K562 (cell line): ENCODE data around the gene PPM1E. TPM values are rescaled to one million over a fixed set of nuclear protein-coding genes. Genes with fewer than 3 reads are reported as not detected.
A peak's percentile ranks its signal among the peaks of the same experiment; 100 is the strongest.

Experiments
- ATF1 ChIP-seq, 2 experiments: fragments of 450-650 bp in 1 of 2; IDR thresholded peaks; 2 replicates each; pipeline ENCODE4 v1.6.1; 2016; ENCODE audit warnings: missing compliant biosample characterization in 1 of 2, missing genetic modification characterization in 1 of 2
- CBFB ChIP-seq: sonication (generic); formaldehyde crosslinking; IDR thresholded peaks from 2 replicates; pipeline ENCODE4 v1.4.0; 2020; ENCODE audit warnings: mild to moderate bottlenecking, missing genetic modification reagents
- CBX2 ChIP-seq: fragments of 200-600 bp; sonication (generic); IDR thresholded peaks from one replicate; pipeline ENCODE4 v1.6.1; 2012; ENCODE audit warnings: mild to moderate bottlenecking, low read length, inconsistent platforms; ENCODE audit not compliant: insufficient read depth, poor library complexity, severe bottlenecking
- CSDE1 ChIP-seq, 2 experiments: fragments of 450-650 bp; IDR thresholded peaks; 2 replicates each; pipeline ENCODE4 v1.6.1; 2016; ENCODE audit warnings: mild to moderate bottlenecking in 1 of 2
- CTBP1 ChIP-seq: fragments of 450-650 bp; IDR thresholded peaks from 2 replicates; pipeline ENCODE4 v1.6.1; 2016; ENCODE audit warnings: borderline replicate concordance
- HMGN3 ChIP-seq: IDR thresholded peaks from 2 replicates; pipeline ENCODE4 v1.6.1; 2011; ENCODE audit warnings: borderline replicate concordance, low read depth, mild to moderate bottlenecking, mixed read lengths, low read length; ENCODE audit not compliant: insufficient read length; ENCODE audit errors: extremely low read depth
- MCM5 ChIP-seq: fragments of 450-650 bp; IDR thresholded peaks from 2 replicates; pipeline ENCODE4 v1.6.1; 2016; ENCODE audit warnings: low read depth
- MXI1 ChIP-seq: IDR thresholded peaks from 2 replicates; pipeline ENCODE4 v1.6.1; 2011; ENCODE audit warnings: low read depth, mild to moderate bottlenecking, improper control_type of control experiment, low read length
- RBBP5 ChIP-seq: fragments of 200-600 bp; sonication (generic); IDR thresholded peaks from 2 replicates; pipeline ENCODE4 v1.6.1; 2012; ENCODE audit warnings: borderline replicate concordance, mild to moderate bottlenecking, low read length, control low read depth, inconsistent platforms; ENCODE audit not compliant: insufficient read depth, poor library complexity, severe bottlenecking
- RBM34 ChIP-seq: fragments of 200-400 bp; formaldehyde crosslinking; IDR thresholded peaks from 2 replicates; pipeline ENCODE4 v1.6.1; 2018; ENCODE audit warnings: low read length, borderline replicate concordance; ENCODE audit not compliant: insufficient read depth
- RFX1 ChIP-seq: fragments of 450-650 bp; IDR thresholded peaks from 2 replicates; pipeline ENCODE4 v1.6.1; 2016; ENCODE audit warnings: mild to moderate bottlenecking, moderate library complexity
- SETDB1 ChIP-seq: IDR thresholded peaks from one replicate; pipeline ENCODE4 v1.6.1; 2012; ENCODE audit warnings: low read length, control low read depth, inconsistent platforms
- SRSF3 ChIP-seq: fragments of 200-400 bp; formaldehyde crosslinking; IDR thresholded peaks from 2 replicates; pipeline ENCODE4 v1.6.1; 2016; ENCODE audit warnings: mild to moderate bottlenecking, low read length, moderate library complexity; ENCODE audit not compliant: insufficient read depth
- TEAD4 ChIP-seq, 2 experiments: sonication (generic) in 1 of 2; formaldehyde crosslinking in 1 of 2; IDR thresholded peaks; 2 replicates each; pipeline versions ENCODE4 v1.6.1 to v1.8.0; 2012 to 2022; ENCODE audit warnings: borderline replicate concordance in 1 of 2, inconsistent platforms in 1 of 2, low read length in 1 of 2, mild to moderate bottlenecking in 1 of 2, missing genetic modification reagents in 1 of 2
- ZBTB7A ChIP-seq: IDR thresholded peaks from 2 replicates; pipeline ENCODE4 v1.6.1; 2011; ENCODE audit warnings: low read depth, mild to moderate bottlenecking, low read length, moderate library complexity, borderline replicate concordance; ENCODE audit not compliant: control insufficient read depth
- ZNF57 ChIP-seq: fragments of 450-650 bp; formaldehyde crosslinking; IDR thresholded peaks from 2 replicates; pipeline ENCODE4 v1.4.0; 2020; ENCODE audit warnings: mild to moderate bottlenecking, moderate library complexity
- ZNF583 ChIP-seq: fragments of 250-450 bp; sonication (Bioruptor Pico); IDR thresholded peaks from 2 replicates; pipeline ENCODE4 v1.4.0; 2020
- polyA plus RNA-seq, 8 experiments: library from polyadenylated mRNA; depleted of rRNA in 4 of 8; stranded (reverse) in 5 of 8; unstranded in 3 of 8; fragments of >200 nt; fragmentation: Nextera tagmentation in 2 of 8; fragmentation: Illumina TruSeq in 1 of 8; extraction: Ambion mirVana in 2 of 8; extraction: Trizol in 1 of 8; gene quantifications; 2 replicates each; pipeline versions ENCODE4 v1.2.1 to v1.2.3, GENCODE V29; 2011 to 2014; ENCODE audit warnings: inconsistent platforms in 1 of 8, missing spikeins in 1 of 8
- total RNA-seq, 7 experiments: library from RNA; depleted of rRNA in 6 of 7; stranded (reverse); fragments of >200 nt in 6 of 7; fragmentation: Illumina TruSeq in 2 of 7; extraction: Trizol in 2 of 7; gene quantifications; 2 replicates each; pipeline versions ENCODE4 v1.2.1 to v1.2.3, GENCODE V29; 2011 to 2021; ENCODE audit warnings: low replicate concordance in 1 of 7
- TF ChIP-seq, protein P1 (sequence below): fragments of 200-800 bp; sonication (Bioruptor generic); IDR thresholded peaks from 2 replicates; pipeline ENCODE4 v1.6.1; 2017; ENCODE audit warnings: missing genetic modification characterization, missing compliant biosample characterization
- TF ChIP-seq, protein P2 (sequence below), 2 experiments: fragments of 450-650 bp; IDR thresholded peaks; 2 replicates each; pipeline ENCODE4 v1.6.1; 2018; ENCODE audit warnings: mild to moderate bottlenecking in 2 of 2, low read depth in 1 of 2; ENCODE audit not compliant: partially characterized antibody in 2 of 2
- TF ChIP-seq, protein P3 (sequence below): fragments of 450-650 bp; IDR thresholded peaks from 2 replicates; pipeline ENCODE4 v1.6.1; 2018; ENCODE audit warnings: mild to moderate bottlenecking, low read depth; ENCODE audit not compliant: partially characterized antibody

The PPM1E gene
- total and polyA plus RNA-seq, 9 of the 15 experiments (the other 6 are each of a cell fraction or from before 2014, with no cell fraction given) = 1.0 to 5.7 (median 4.7) TPM

DNA sequence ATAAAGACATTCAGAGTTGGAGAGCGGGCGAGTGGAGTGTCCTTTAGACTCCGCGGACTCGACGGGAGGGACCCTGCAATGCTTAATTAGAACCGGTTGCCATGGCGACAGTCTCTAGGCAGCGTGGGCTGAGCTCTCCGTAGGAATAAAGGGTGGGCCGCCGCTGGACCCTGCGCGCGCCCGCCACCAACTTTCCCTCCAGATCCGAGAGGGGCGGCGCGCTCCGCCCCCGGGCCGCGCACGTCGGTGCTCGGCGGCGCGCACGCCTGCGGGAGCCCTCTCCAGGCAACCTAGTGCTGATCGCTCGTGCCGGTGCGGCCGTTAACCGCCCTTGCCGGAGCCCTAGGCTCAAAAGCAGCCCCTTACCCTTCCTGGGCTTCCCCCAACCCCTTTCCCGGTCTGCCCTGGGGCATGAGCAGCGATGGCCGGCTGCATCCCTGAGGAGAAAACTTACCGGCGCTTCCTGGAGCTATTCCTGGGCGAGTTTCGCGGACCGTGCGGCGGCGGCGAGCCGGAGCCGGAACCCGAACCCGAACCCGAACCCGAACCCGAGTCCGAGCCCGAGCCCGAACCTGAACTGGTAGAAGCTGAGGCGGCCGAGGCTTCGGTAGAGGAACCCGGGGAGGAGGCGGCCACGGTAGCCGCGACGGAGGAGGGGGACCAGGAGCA is at the start of gene PPM1E (continued):
- TF ChIP-seq, protein P1, sequence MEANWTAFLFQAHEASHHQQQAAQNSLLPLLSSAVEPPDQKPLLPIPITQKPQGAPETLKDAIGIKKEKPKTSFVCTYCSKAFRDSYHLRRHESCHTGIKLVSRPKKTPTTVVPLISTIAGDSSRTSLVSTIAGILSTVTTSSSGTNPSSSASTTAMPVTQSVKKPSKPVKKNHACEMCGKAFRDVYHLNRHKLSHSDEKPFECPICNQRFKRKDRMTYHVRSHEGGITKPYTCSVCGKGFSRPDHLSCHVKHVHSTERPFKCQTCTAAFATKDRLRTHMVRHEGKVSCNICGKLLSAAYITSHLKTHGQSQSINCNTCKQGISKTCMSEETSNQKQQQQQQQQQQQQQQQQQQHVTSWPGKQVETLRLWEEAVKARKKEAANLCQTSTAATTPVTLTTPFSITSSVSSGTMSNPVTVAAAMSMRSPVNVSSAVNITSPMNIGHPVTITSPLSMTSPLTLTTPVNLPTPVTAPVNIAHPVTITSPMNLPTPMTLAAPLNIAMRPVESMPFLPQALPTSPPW (CRISPR knock-in tag) = peak; percentile 34; the same call in 1 of the 2 replicates
- TF ChIP-seq, protein P2, sequence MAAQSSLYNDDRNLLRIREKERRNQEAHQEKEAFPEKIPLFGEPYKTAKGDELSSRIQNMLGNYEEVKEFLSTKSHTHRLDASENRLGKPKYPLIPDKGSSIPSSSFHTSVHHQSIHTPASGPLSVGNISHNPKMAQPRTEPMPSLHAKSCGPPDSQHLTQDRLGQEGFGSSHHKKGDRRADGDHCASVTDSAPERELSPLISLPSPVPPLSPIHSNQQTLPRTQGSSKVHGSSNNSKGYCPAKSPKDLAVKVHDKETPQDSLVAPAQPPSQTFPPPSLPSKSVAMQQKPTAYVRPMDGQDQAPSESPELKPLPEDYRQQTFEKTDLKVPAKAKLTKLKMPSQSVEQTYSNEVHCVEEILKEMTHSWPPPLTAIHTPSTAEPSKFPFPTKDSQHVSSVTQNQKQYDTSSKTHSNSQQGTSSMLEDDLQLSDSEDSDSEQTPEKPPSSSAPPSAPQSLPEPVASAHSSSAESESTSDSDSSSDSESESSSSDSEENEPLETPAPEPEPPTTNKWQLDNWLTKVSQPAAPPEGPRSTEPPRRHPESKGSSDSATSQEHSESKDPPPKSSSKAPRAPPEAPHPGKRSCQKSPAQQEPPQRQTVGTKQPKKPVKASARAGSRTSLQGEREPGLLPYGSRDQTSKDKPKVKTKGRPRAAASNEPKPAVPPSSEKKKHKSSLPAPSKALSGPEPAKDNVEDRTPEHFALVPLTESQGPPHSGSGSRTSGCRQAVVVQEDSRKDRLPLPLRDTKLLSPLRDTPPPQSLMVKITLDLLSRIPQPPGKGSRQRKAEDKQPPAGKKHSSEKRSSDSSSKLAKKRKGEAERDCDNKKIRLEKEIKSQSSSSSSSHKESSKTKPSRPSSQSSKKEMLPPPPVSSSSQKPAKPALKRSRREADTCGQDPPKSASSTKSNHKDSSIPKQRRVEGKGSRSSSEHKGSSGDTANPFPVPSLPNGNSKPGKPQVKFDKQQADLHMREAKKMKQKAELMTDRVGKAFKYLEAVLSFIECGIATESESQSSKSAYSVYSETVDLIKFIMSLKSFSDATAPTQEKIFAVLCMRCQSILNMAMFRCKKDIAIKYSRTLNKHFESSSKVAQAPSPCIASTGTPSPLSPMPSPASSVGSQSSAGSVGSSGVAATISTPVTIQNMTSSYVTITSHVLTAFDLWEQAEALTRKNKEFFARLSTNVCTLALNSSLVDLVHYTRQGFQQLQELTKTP (IDR thresholded peaks at IDR 0.05; ENCODE audit: low read depth in 1 of 2, partially characterized antibody in 2 of 2) = no peak
- TF ChIP-seq ZBTB7A = peak; percentile 79; the same call in 1 of the 2 replicates
- TF ChIP-seq, protein P3, sequence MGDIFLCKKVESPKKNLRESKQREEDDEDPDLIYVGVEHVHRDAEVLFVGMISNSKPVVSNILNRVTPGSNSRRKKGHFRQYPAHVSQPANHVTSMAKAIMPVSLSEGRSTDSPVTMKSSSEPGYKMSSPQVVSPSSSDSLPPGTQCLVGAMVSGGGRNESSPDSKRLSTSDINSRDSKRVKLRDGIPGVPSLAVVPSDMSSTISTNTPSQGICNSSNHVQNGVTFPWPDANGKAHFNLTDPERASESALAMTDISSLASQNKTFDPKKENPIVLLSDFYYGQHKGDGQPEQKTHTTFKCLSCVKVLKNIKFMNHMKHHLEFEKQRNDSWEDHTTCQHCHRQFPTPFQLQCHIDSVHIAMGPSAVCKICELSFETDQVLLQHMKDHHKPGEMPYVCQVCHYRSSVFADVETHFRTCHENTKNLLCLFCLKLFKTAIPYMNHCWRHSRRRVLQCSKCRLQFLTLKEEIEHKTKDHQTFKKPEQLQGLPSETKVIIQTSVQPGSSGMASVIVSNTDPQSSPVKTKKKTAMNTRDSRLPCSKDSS = no peak
- no peak for TF ChIP-seq MCM5
- TF ChIP-seq SRSF3 = no peak
- TF ChIP-seq TEAD4 (IDR thresholded peaks at IDR 0.05; ENCODE audit: low read length) = peak; percentile 1; the same call in 1 of the 2 replicates
- no peak for TF ChIP-seq TEAD4 (CRISPR knock-in tag; IDR thresholded peaks at IDR 0.05; ENCODE audit: borderline replicate concordance)
- TF ChIP-seq HMGN3 = peak; percentile 15
- peak in 1 of 2 experiments; percentile 82; a peak in 1 of 4 replicates for TF ChIP-seq CSDE1 (IDR thresholded peaks at IDR 0.05)
- peak; percentile 30; the same call in 1 of the 2 replicates for TF ChIP-seq ZNF583
- no peak for TF ChIP-seq CBX2
- TF ChIP-seq MXI1 = peak; percentile 92
- no peak for TF ChIP-seq ZNF57 (CRISPR knock-in tag)
- peak; percentile 95 for TF ChIP-seq RFX1
- TF ChIP-seq SETDB1 = no peak
- TF ChIP-seq ATF1 (CRISPR knock-in tag; IDR thresholded peaks at IDR 0.05) = no peak
- peak; percentile 27; the same call in 1 of the 2 replicates for TF ChIP-seq ATF1 (tag; IDR thresholded peaks at IDR 0.05)
- peak; percentile 63; the same call in 1 of the 2 replicates for TF ChIP-seq CTBP1
- no peak for TF ChIP-seq RBM34
- TF ChIP-seq CBFB (CRISPR knock-in tag) = no peak
- peak; percentile 51 for TF ChIP-seq RBBP5
